ENCODE results near the gene FPGS.

GRCh38 chr9:127847178-127847510, 44.5 kb downstream of the FPGS start:
- TF ChIP-seq, protein P1, sequence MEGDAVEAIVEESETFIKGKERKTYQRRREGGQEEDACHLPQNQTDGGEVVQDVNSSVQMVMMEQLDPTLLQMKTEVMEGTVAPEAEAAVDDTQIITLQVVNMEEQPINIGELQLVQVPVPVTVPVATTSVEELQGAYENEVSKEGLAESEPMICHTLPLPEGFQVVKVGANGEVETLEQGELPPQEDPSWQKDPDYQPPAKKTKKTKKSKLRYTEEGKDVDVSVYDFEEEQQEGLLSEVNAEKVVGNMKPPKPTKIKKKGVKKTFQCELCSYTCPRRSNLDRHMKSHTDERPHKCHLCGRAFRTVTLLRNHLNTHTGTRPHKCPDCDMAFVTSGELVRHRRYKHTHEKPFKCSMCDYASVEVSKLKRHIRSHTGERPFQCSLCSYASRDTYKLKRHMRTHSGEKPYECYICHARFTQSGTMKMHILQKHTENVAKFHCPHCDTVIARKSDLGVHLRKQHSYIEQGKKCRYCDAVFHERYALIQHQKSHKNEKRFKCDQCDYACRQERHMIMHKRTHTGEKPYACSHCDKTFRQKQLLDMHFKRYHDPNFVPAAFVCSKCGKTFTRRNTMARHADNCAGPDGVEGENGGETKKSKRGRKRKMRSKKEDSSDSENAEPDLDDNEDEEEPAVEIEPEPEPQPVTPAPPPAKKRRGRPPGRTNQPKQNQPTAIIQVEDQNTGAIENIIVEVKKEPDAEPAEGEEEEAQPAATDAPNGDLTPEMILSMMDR (conservative IDR thresholded peaks at IDR 0.05; ENCODE audit: low read depth, low read length): no peak
- TF ChIP-seq MAFK (IDR thresholded peaks at IDR 0.05; ENCODE audit: low read depth, low read length): no peak
- TF ChIP-seq POLR2A (IDR thresholded peaks at IDR 0.05; ENCODE audit: low read depth, low read length): no peak
- no peak for TF ChIP-seq NFE2L2 (IDR thresholded peaks at IDR 0.05; ENCODE audit: low read depth, low read length)
- peak; percentile 43; the same call in 1 of the 2 replicates for TF ChIP-seq CEBPB (IDR thresholded peaks at IDR 0.05; ENCODE audit: low read depth, low read length)
- TF ChIP-seq RAD21 (IDR thresholded peaks at IDR 0.05; ENCODE audit: low read length): no peak
- no peak for TF ChIP-seq BHLHE40 (IDR thresholded peaks at IDR 0.05; ENCODE audit: low read depth, low read length)
- TF ChIP-seq FOS (IDR thresholded peaks at IDR 0.05; ENCODE audit: low read depth, low read length): no peak
- no peak for TF ChIP-seq SMC3 (IDR thresholded peaks at IDR 0.05; ENCODE audit: low read depth, low read length)
- TF ChIP-seq MXI1 (IDR thresholded peaks at IDR 0.05; ENCODE audit: borderline replicate concordance, low read depth, low read length): no peak
- no peak for TF ChIP-seq RFX5 (IDR thresholded peaks at IDR 0.05; ENCODE audit: low read depth, low read length)
- no peak for TF ChIP-seq RCOR1 (IDR thresholded peaks at IDR 0.05; ENCODE audit: insufficient replicate concordance, low read length)
- no peak for TF ChIP-seq USF2 (IDR thresholded peaks at IDR 0.05; ENCODE audit: low read depth, low read length)
